Endodermal cell (in vitro differentiated cells): ENCODE results near the gene GABRB3. TPM values are rescaled to one million over a fixed set of nuclear protein-coding genes. Genes with fewer than 3 reads are reported as not detected.
A peak's percentile ranks its signal among the peaks of the same experiment; 100 is the strongest.

Experiments used
- DNase-seq: peaks from one replicate; pipeline ENCODE4 v3.0.0-alpha.2; 2017
- H3K27ac ChIP-seq: 2 replicates; pipeline ENCODE4 v1.5.1; 2013; ENCODE audit warnings: mild to moderate bottlenecking, low read depth, low read length, moderate library complexity
- H3K27me3 ChIP-seq: 2 replicates; pipeline ENCODE4 v1.6.1; 2013; ENCODE audit warnings: mild to moderate bottlenecking, low read length, moderate library complexity; ENCODE audit not compliant: insufficient read depth, control insufficient read depth, poor library complexity, severe bottlenecking
- H3K36me3 ChIP-seq: 2 replicates; pipeline ENCODE4 v1.7.0; 2013; ENCODE audit warnings: mild to moderate bottlenecking, low read length, moderate library complexity; ENCODE audit not compliant: control insufficient read depth, insufficient read depth
- H3K4me1 ChIP-seq: one replicate; pipeline ENCODE4 v1.7.0; 2013; ENCODE audit warnings: low read length; ENCODE audit not compliant: control insufficient read depth, insufficient read depth
- H3K4me3 ChIP-seq: 2 replicates; pipeline ENCODE4 v1.5.1; 2013; ENCODE audit warnings: mild to moderate bottlenecking, low read length, moderate library complexity
- H3K9ac ChIP-seq: 2 replicates; pipeline ENCODE4 v1.6.1; 2013; ENCODE audit warnings: mild to moderate bottlenecking, low read length, moderate library complexity; ENCODE audit not compliant: poor library complexity, severe bottlenecking; ENCODE audit errors: extremely low read depth
- H3K9me3 ChIP-seq: 2 replicates; pipeline ENCODE4 v1.6.1; 2013; ENCODE audit warnings: mild to moderate bottlenecking, low read length, moderate library complexity; ENCODE audit not compliant: control insufficient read depth
- H3K27ac Mint-ChIP-seq: 2 replicates; pipeline ENCODE4 v1.8.0; 2020; ENCODE audit warnings: mixed read lengths
- H3K27me3 Mint-ChIP-seq: 2 replicates; pipeline ENCODE4 v1.8.0; 2021; ENCODE audit warnings: mild to moderate bottlenecking, mixed read lengths; ENCODE audit not compliant: insufficient read depth
- H3K36me3 Mint-ChIP-seq: 2 replicates; pipeline ENCODE4 v1.8.0; 2020; ENCODE audit warnings: low read depth, mixed read lengths
- H3K4me1 Mint-ChIP-seq: 2 replicates; pipeline ENCODE4 v1.8.0; 2020; ENCODE audit warnings: mixed read lengths
- H3K4me3 Mint-ChIP-seq: 2 replicates; pipeline ENCODE4 v1.8.0; 2020; ENCODE audit warnings: mild to moderate bottlenecking, moderate library complexity, mixed read lengths
- H3K9me3 Mint-ChIP-seq: 2 replicates; pipeline ENCODE4 v1.8.0; 2020; ENCODE audit warnings: mild to moderate bottlenecking, mixed read lengths
- CTCF ChIP-seq: fragments of 200-600 bp; sonication (generic); conservative IDR thresholded peaks from 2 replicates; pipeline ENCODE4 v1.5.0; 2021; ENCODE audit warnings: antibody characterized with exemption, mild to moderate bottlenecking
- WGBS, 2 experiments: methylation state at CpG; one replicate each; pipeline versions ENCODE4 v1.1.5 to v1.1.7; 2013; ENCODE audit warnings: missing lambda C conversion rate in 2 of 2, mixed read lengths in 1 of 2; ENCODE audit not compliant: insufficient coverage in 1 of 2, insufficient read length in 1 of 2; 5-methylcytosine and 5-hydroxymethylcytosine counted together
- total RNA-seq, 2 donors: library from RNA; stranded (reverse); fragmentation: NEBNext Ultra II Directional in 1 of 2; extraction: Animal tissue kit (Norgen Biotek cat#: 25700) in 1 of 2; gene quantifications; 2 replicates in 1 of 2; 3 replicates in 1 of 2; pipeline ENCODE4 v1.2.1, GENCODE V29; 2021

Gene GABRB3
- total RNA-seq, 2 donors from 2014 or later = 81.8 to 122 TPM

- peaks cover 36% of the 10 kb centered on the region for H3K4me1 Mint-ChIP-seq
- H3K36me3 Mint-ChIP-seq = no peaks in the 10 kb centered on the region
- TF ChIP-seq CTCF = no peak
- H3K9me3 Mint-ChIP-seq = no peaks in the 10 kb centered on the region
- no peak overlapping the region for H3K9ac ChIP-seq
- H3K27ac Mint-ChIP-seq = no peak overlapping the region
- H3K36me3 ChIP-seq = no peaks in the 10 kb centered on the region
- H3K9me3 ChIP-seq = no peaks in the 10 kb centered on the region
- WGBS, 2 experiments = 83 to 95% methylated on average over 3 to 5 of the region's 5 CpGs
- H3K27me3 Mint-ChIP-seq = no peaks in the 10 kb centered on the region
- H3K4me1 ChIP-seq = no peaks in the 10 kb centered on the region
- no peak overlapping the region for H3K4me3 Mint-ChIP-seq
- DNase-seq = no peak
- H3K27me3 ChIP-seq = no peaks in the 10 kb centered on the region
- H3K4me3 ChIP-seq = no peak overlapping the region
- no peak overlapping the region for H3K27ac ChIP-seq
Measured at GRCh38 chr15:26673445-26673844, 99.4 kb downstream of the GABRB3 start.

DNA sequence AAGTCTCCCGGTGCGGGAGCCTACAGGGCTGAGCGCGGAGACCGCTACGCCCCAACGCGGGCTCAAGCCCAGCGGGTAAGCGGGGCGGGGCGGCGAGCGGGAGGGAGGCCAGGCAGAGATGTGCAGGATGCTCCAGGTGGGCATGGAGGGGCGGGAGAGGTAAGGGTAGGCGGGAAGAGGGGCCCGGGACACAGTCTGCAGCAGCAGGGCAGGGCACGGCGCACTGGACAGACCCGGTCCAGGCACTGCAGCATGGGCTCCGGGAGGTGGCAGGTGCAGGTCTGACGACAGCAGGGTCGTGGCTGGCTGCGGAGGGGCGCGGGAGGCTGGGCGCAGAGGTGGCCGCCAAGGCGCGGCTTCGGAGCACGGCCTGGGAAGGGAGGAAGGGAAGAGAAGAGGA, 102.8 kb downstream of the GABRB3 start:
- H3K27me3 Mint-ChIP-seq = no peaks in the 10 kb centered on the region
- no peaks in the 10 kb centered on the region for H3K27me3 ChIP-seq
- no peak overlapping the region for H3K4me3 ChIP-seq
- no peaks in the 10 kb centered on the region for H3K9me3 ChIP-seq
- no peak overlapping the region for H3K27ac ChIP-seq
- no peaks in the 10 kb centered on the region for H3K9me3 Mint-ChIP-seq
- no peak for TF ChIP-seq CTCF
- DNase-seq = no peak
- H3K9ac ChIP-seq = no peak overlapping the region
- no peak overlapping the region for H3K27ac Mint-ChIP-seq
- no peaks in the 10 kb centered on the region for H3K36me3 ChIP-seq
- WGBS, 2 experiments = 95 to 98% methylated on average over 13 to 32 of the region's 32 CpGs
- peaks cover 36% of the 10 kb centered on the region for H3K4me1 Mint-ChIP-seq
- H3K4me3 Mint-ChIP-seq = no peak overlapping the region
- no peaks in the 10 kb centered on the region for H3K4me1 ChIP-seq
- peaks cover under 1% of the 10 kb centered on the region for H3K36me3 Mint-ChIP-seq

- H3K27ac Mint-ChIP-seq = peak overlapping the region; percentile 67
- Histone ChIP-seq H3K27me3 (no peaks in the 10 kb centered on the region), H3K4me3 (no peak overlapping the region), H3K36me3 (no peaks in the 10 kb centered on the region), H3K9ac (no peak overlapping the region), H3K4me1 (peaks cover 1% of the 10 kb centered on the region), H3K27ac (no peak overlapping the region), H3K9me3 (no peaks in the 10 kb centered on the region)
- H3K9me3 Mint-ChIP-seq = no peaks in the 10 kb centered on the region
- no peak for DNase-seq
- TF ChIP-seq CTCF = no peak
- WGBS, 2 experiments = 85 to 89% methylated on average over 8 to 14 of the region's 14 CpGs
- no peaks in the 10 kb centered on the region for H3K27me3 Mint-ChIP-seq
- H3K4me3 Mint-ChIP-seq = no peak overlapping the region
- H3K36me3 Mint-ChIP-seq = peaks cover 2% of the 10 kb centered on the region
- peaks cover 40% of the 10 kb centered on the region for H3K4me1 Mint-ChIP-seq
Measured at GRCh38 chr15:26667222-26667988, 105.5 kb downstream of the GABRB3 start.
